GM19463 (cell line): ENCODE data around the gene METTL6.
"Not testable (repeated sequence)": the region's sequence is repeated elsewhere in the genome, so short reads cannot be mapped to it uniquely, and the experiment has no call there.

ENCODE experiments used
- ATAC-seq: cut with Tn5 transposase; IDR thresholded peaks from one replicate; pipeline ENCODE4 v1.9.1; 2021; ENCODE audit warnings: mild to moderate bottlenecking, moderate library complexity; ENCODE audit not compliant: unreplicated experiment

Gene METTL6

DNA sequence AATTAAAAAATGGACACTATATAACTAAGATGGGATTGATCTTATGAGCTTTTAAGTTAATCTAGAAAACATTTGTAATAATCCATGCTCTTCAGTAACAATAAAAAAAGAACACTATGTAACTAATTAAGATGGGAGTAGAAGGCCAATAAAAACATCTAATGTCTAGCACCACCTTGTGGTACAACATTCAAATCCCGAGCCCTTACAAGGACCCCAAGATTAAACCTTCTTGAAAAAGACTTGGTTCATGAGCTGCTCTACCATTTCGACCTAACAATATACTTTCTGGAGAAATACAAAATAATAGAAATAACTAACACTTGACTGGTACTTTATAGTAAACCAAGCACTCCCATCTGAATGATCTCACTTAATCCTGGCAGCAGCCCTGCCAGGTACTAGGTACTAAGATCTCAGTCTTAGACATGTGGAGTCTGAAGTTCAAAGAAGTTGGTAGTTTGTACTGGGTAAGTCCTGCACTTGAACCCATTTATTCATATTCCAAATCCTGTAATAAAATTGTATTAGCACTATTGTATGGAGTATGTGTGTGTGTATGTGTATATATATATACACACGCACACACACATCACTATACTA, 21.8 kb downstream of the METTL6 start:
- no peak for ATAC-seq

DNA sequence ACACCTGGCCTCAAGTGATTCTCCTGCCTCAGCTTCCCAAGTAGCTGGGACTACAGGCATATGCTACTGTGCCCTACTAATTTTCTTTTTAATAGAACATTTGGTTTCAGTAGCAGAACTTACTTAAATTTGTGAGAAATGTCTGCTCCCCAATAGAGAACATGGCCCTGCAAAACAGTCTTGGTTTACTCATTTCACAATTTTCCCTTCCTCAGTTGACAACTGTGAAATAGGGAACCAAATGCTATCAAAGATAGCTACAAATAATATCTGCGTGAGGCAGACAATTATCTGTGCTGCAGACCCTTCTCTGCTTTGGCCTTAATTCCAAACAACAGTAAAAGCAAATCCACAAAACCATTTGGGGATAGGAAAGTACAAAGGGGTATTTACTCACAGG, 22.6 kb downstream of the METTL6 start:
- no peak for ATAC-seq

DNA sequence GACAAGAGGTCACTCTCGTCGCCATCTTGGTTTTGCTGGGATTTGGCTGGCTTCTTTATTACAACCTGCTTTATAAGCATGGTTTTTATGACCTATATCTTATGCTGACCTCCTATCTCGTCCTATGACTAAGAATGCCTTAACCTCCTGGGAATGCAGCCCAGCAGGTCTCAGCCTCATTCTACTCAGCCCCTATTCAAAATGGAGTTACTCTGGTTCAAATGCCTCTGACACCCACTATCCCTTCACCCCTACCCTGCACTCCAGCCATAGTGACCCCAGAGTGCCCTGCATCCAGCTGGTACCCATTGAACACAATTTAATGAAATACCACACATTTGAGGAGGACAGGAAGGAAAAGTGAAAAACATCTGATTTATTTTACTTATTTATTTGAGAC, 23.4 kb downstream of the METTL6 start:
- ATAC-seq, result no peak

GRCh38 chr3:15403495-15403894, 23.8 kb downstream of the METTL6 start:
- no peak for ATAC-seq

GRCh38 chr3:15401936-15402335, 25.4 kb downstream of the METTL6 start:
- ATAC-seq, result no peak

DNA sequence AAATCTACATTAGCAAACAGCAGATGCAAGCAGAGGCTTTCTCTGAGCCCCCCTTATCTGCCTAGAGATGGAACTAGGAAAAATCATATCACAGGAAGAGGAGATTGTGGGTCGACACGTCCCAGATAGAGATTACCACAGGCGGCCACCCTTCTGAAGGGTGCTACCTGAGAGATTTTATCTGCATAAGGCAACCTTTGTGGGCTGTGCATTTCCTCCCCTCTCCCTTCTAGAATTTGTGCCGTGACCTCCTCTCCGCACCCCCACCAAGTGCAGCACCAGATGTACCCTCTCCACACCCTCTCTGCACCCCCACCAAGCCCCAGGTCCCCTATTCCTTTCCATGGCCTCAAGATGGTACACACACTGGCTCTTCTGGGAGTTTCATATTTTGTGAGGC, 27.4 kb downstream of the METTL6 start:
- ATAC-seq, result no peak

DNA sequence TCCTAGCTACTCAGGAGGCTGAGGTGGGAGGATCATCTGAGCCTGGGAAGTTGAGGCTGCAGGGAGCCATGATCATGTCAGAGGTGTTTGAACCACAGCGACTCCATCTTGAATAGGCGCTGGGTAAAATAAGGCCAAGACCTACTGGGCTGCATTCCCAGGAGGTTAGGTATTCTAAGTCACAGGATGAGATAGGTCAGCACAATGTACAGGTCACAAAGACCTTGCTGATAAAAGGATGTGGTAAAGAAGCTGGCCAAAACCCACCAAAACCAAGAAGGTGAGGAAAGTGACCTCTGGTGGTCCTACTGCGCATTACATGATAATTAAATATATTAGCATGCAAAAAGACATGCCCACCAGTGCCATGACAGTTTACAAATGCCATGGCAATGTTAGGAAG, 28.6 kb downstream of the METTL6 start:
- not testable (repeated sequence) for ATAC-seq

DNA sequence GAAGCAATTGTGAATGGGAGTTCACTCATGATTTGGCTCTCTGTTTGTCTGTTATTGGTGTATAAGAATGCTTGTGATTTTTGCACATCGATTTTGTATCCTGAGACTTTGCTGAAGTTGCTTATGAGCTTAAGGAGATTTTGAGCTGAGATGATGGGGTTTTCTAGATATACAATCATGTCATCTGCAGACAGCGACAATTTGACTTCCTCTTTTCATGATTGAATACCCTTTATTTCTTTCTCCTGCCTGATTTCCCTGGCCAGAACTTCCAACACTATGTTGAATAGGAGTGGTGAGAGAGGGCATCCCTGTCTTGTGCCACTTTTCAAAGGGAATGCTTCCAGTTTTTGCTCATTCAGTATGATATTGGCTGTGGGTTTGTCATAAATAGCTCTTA, 34.1 kb downstream of the METTL6 start:
- ATAC-seq, result not testable (repeated sequence)

GRCh38 chr3:15391007-15391406, 36.3 kb downstream of the METTL6 start:
- ATAC-seq, result no peak

GRCh38 chr3:15390460-15390859, 36.9 kb downstream of the METTL6 start:
- no peak for ATAC-seq

- not testable (repeated sequence) for ATAC-seq
Observed at GRCh38 chr3:15388335-15388734, 39.0 kb downstream of the METTL6 start.

GRCh38 chr3:15387735-15388134, 39.6 kb downstream of the METTL6 start:
- no peak for ATAC-seq

- ATAC-seq, result no peak
Observed at GRCh38 chr3:15387171-15387581, 40.2 kb downstream of the METTL6 start.

DNA sequence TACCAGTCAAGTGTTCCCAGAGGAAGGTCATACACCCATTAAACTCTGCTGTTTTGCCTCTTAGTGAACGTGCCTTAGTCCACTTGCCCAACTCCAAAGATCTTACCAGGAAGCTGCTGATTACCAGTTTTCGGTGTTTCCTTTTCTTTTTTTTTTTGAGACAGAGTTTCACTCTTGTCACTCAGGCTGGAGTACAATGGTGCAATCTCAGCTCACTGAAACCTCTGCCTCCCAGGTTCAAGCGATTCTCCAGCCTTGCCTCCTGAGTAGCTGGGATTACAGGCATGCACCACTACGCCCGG, 40.7 kb downstream of the METTL6 start:
- ATAC-seq, result not testable (repeated sequence)

- ATAC-seq, result no peak
Observed at GRCh38 chr3:15385901-15386653, 41.3 kb downstream of the METTL6 start.

GRCh38 chr3:15385238-15385695, 42.1 kb downstream of the METTL6 start:
- ATAC-seq, result peak; percentile 18

DNA sequence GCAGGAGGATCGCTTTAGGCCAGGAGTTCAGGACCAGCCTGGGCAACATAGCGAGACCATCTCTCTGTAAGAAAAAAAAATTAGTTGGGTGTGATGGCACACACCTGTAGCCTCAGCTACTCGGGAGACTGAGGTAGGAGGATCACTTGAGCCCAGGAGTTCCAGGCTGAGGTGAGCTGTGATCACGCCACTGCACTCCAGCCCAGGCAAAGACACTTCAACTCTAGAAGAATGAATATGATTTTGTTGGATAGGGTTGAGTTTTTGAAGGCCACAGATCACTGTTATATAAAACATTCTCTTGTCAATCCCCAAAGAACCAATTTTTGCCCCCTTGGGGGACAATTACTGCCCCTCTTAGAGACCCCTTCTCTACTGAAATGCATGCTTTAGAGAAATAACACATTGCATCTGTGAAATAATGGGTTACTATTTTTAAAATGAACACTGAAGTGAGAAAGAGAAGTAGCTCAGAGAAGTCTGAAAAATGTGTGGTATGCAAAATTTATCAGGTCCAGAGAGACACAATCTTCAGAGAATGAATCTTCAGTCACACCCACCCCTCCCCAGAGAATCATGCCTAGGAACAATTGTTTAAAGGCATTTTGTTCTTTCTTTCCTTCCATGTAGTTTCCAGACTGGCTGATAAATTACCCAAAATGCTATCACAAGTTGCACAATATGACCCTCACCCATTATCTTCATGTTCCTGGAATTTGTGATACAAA, 42.7 kb downstream of the METTL6 start:
- ATAC-seq, result peak; percentile 84

GRCh38 chr3:15382405-15382923, 44.9 kb downstream of the METTL6 start:
- ATAC-seq, result no peak

- ATAC-seq, result no peak
Observed at GRCh38 chr3:15380980-15381890, 46.1 kb downstream of the METTL6 start.

GRCh38 chr3:15377961-15378791, 49.2 kb downstream of the METTL6 start:
- peak; percentile 93 for ATAC-seq
